Inflammatory macrophage (primary cell): Measurements from ENCODE around the gene LIN9.
"Not testable (repeated sequence)": the region's sequence is repeated elsewhere in the genome, so short reads cannot be mapped to it uniquely, and the experiment has no call there.

Experiments
- DNase-seq, 2 donors: peaks; one replicate each; pipeline ENCODE4 v3.0.0-alpha.2; 2020 to 2022

The LIN9 gene

DNA sequence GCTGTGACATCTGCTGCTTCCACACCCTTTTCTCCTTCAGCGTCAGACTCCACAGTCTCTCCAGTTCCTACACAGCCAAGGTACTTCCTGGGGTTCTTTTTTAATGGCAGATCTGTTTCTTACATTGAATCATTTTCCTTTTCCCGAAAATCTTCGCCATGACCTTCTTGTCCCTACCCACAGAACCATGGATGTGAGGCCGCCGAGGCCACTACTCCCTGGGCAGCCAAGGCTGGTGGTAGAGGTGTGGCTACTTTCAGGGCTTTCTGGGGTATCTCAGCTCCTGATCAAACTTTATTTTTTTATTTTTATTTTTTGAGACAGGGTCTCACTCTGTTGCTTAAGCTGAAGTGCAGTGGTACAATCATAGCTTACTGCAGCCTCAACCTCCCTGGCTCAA lies 9.5 kb upstream of the LIN9 start:
- DNase-seq, result no peak

DNA sequence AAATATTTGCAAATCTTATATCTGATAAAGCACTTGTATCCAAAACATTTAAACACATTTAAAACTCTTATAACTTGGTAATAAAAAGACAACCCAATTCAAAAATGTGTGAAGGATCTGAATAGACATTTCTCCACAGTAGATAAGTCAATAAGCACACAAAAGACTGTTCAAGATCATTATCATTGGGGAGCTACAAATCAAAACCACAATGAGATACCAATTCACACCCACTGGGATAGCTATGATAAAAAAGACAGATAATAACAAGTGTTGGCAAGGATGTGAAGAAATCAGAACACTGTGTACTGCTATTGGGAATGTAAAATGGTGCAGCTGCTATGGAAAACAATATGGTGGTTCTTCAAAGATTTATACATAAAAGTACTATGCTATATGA lies 5.1 kb upstream of the LIN9 start:
- no peak for DNase-seq

DNA sequence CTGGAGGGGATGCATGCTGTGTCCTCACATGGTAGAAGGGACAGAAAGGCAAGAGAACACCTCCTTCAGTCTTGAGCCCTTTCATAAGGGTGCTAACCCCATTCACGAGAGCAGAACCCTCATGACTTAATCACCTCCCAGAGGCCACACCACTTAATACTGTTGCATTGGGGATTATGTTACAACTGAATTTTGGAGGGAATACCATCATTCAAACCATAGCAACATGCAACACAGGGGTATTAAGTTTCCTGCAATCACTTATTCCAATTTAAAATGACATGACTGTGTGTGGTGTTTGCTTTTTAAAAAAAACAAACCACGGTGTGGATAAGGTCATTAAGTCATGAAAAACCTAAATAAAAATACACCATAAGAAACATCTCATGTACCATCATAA lies 3.1 kb upstream of the LIN9 start:
- no peak for DNase-seq

DNA sequence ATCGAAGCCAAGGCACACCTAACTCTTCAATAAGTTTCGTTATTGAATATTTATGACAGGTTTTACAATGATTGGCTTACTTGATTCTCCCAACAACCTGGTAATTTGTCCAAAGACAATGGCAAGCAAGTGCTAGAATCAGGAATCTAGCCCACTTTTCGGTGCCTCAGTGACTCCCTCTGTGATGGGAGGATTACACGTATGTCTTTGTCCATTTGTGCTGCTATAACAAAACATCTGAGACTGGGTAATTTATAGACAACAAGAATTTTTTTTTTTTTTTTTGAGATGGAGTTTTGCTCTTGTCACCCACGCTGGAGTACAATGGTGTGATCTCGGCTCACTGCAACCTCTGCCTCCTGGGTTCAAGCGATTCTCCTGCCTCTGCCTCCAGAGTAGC lies 2.4 kb upstream of the LIN9 start:
- DNase-seq, result no peak

DNA sequence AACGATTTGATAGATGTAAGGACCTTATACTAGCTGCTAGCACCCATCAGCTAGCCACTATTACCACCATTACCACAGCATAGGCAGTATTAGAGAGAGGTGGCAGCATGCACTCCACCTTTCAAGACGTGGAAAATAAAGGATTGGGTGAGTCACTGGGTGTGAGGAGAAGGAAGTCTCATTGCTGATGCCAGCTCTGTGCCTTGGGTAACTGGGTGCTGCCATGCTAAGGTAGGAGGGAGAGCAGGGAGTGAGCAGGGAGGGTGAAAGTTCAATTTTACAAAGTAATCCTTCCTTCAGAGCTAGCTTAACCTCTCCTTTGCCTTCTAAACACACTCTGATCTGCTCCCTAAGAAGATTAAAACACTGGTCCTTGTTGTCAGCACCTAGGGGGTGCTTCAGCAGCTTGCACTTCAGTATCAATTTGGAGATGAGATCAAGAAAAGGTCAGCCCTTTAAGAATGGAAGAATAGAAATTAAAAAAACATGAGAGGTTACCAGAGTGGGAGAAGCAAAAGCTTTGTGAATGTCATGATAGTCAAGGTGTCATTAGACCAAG lies 1.8 kb upstream of the LIN9 start:
- no peak for DNase-seq

DNA sequence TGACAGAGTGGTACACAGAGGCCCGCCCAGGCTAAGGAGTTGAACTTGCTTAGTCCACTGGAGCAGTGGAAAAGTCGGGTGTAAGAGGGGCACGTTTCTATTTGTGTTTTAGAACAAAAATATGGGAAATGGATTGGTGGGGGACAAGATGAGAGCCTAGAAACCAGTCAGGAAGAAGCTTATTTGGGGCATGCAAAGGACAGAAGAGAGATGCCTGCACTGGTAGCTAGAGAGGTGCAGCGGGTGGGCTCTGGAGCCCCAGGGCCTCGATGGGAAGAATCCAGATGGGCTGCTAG lies 1.2 kb upstream of the LIN9 start:
- DNase-seq, result no peak

DNA sequence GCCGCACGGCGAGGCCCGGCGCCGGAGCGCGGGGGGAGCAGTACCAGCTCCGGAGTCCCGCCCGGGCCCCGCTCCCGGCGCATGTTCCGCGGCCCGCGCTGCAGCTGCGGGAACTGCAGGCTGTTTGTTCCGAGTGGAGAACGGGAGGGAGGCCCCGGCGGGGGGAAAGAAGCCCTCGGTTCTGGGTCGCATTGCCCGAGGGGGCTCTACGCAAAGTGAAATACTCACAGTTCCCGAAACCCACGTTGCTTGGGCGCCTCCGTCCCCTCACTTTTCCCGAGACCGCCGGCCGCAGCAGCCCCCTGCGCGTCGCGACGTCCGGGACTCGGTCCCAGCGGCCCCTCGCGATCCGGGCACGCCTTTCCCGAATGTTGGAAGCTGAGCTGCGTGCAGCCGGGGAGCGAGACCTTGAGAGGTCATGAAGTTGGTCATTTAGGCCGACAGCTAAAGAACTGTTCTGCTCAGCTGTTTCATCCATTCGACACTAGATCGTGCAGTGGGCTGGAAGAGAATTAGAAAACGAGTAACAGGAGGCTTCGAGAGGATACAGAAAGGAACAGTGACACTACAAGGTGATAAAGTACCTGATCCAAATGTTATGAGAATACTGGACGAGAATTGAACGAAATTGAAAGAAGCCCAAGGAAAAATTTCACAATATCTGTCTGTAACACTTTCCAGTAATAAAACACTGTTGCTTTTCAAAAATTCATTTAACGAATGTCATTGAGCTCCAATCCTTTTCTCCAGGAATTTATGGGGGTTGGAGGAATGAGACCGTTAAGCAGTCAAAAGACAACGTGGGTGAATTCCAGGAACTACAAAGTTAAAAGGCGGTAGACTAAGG lies 657 bp upstream of the LIN9 start:
- DNase-seq, result no peak

DNA sequence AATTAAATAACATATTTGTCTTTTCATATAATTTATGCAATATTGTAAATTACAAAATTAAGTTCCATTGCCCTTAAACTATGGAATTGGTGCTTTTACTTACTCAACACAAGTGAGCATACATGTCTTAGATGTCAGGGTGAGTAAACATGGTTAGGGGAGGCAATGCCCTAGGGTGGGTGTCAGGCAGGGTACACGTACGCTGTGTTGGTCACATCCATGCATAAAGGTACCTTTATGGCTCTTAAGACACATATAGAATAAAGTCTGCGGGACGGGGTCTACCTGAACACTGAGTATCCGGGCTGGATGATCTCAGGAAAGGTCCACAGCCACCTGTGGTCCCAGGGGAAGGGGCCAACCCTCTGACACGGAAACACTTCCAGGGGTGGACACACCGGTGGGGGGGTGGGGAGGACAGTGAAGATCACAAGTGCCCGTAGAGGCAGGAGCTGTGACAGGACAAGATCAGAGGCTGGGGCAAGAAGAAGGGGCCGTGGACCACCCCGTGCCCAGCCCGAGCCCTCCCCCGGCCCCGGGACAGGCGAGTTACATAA lies 720 bp downstream of the LIN9 start:
- no peak for DNase-seq

DNA sequence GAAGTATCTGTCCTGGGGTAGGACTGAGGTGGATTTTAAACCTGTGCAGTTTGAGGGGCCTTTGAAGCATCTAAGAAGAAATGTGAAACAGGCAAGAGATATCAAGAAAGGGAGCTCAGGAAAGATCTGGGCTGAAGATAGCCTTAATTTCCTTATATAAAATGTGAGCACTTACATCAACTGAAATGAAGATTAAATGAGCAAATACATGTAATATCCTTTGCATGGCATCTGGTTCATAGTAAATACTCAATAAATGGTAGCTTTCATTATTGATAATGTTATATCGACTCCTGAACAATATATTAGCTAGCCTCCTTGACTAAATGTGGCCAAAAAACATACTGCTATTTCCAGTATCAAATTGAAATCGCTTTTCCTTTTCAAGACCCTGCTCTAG lies 2.5 kb downstream of the LIN9 start:
- DNase-seq, result no peak

DNA sequence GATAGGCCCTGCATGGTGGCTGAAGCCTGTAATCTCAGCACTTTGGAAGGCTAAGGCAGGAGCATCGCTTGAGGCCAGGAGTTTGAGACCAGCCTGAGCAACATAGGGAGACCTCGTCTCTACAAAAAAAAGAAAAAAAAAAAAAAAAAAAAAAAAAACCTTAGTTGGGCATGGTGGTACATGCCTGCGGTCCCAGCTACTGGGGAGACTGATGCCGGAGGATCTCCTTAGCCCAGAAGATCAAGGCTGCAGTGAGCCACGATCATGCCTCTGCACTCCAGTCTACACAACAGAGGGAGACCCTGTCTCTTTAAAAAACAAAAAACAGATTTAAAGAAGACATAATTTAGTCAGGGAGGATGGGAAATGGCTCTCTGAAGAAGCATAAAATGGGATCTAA lies 3.8 kb downstream of the LIN9 start:
- DNase-seq, result no peak

DNA sequence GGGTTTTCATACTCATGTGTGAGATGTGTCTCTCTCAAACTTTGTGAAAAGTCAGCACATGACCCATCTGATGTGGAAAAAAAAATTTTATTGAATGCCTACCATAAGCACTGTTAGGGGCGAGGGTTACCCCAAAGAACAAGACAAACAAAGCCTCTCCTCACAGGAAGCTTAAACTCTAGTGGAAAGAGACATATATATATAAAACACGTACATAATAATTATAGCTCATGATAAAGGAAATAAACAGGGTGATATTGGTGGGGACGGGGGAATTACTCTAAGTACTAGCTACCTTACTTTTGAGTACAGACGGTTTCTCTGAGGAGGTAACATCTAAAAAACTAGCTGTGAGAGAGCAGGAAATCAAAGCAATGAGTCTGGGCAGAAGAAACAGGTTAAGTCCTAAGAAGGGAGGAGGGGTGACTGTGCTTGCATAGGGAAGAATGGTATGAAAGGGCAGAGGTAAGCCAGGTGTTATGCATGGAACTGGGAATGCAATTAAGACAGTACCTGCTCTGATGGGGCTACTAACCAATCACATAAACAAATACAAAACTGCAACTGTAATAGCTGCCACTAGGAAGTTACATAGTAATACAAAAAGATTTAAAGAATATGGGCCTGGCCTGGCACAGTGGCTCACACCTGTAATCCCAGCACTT lies 4.5 kb downstream of the LIN9 start:
- DNase-seq, result no peak

DNA sequence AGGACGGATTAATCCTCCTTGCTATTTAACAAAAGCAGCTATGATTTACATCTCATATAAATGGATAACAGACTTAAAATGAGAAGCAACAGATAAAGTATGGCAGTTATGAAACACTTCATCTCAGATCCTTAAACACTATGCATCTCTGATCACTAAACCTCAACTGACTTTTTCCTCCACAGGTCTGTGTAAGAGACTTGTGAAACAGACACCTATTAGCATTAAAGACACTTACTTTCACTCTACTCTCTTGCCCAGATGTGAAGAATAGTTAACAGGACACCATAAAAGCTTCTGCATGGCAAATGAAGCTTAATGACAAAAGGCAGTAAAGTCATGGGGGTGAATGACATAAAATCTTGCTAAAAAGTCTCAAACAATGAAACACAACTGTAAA lies 6.2 kb downstream of the LIN9 start:
- DNase-seq, result no peak

DNA sequence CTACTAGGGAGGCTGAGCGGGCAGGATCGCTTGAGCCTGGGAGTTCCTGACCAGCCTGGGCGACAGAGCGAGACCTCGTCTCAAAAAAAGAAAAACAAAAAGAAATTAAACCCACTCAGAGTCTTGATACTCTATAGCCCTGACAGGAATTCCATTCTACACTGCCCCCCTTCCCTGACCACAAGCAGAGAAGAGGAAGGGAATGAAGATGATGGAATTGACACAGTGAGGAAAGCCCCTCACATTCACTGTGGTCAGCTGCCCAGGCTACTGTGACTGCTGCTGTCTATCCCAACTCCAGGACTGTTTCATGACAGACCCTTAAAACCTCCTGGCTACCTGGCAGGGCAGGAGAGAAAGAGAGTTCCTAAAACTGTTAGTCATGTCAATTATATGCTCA lies 12.1 kb downstream of the LIN9 start:
- DNase-seq, result no peak

DNA sequence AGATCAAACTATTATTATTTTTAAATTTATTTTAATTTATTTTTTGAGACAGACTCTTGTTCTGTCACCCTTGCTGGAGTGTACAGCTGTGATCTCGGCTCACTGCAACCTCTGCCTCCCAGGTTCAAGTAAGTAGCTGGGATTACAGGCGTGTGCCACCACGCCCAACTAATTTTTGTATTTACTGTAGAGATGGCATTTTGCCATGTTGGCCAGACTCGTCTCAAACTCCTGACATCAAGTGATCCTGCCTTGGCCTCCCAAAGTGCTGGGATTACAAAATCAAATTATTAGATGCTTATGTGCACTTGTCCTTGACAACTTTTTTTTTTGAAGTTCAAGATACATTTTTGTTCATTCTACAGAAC lies 15.4 kb downstream of the LIN9 start:
- DNase-seq, result no peak

DNA sequence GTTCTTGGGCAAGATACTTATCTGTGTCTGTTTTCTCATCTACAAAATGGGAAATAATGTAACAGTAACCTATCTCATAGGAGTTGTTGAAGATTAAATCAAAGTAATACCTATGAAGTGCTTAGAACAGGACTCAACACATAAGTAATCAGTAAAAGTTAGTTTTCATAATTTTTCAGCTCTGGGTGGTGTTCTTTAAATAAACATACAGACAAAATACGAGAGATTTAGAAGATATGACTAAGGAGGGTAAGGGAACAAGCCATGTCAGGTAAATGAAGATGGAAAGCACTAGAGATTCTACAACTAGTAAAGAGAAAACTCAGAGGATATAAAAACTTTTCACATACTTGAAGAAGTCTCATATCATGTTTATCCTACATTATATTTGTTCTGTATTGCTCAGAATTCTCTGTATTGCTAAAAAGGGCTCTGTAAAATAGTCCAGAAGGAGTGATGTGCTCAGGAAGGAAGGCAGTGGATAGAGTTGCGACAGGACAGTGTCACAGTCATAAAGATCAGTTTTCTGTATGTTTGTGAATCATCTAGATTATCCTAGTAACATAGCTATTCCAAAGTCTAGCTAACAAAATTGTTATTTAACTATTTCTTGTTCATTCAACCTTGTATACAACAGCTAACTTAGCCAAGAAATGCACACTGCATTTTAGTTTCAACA lies 16.0 kb downstream of the LIN9 start:
- DNase-seq, result no peak

DNA sequence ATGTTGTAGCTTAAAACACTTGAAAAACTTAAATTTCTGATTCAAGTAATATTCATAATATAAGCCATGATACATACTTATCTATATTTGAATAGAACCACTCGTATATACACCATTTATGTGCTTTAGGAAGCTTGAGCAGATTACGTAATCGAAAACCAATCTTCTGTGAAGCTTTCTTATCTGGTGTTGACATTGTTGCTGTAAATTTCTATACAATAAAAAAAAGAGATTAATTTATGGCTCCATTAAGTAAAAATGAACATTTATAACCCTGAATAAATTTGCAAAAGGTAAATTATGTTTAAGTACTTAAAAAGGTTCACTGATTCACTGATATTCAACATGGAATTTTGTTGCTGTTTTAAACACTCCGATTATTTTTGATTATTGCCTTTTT lies 21.4 kb downstream of the LIN9 start:
- DNase-seq, result no peak

DNA sequence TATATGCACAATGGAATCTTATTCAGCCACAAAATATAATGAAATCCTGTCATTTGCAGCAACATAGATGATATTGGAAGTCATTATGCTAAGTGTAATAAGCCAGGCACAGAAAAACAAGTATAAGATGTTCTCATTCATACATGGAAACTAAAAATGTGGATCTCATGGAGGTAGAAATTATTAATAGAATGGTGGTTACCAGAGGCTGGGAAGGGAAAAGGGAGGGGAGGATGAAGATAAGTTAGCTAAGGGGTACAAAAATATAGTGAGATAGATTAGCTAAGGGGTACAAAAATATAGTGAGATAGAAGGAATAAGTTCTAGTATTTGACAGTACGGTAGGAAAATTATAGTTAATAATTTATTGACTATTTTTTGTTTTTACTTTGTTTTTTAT lies 27.9 kb downstream of the LIN9 start:
- DNase-seq, result no peak

DNA sequence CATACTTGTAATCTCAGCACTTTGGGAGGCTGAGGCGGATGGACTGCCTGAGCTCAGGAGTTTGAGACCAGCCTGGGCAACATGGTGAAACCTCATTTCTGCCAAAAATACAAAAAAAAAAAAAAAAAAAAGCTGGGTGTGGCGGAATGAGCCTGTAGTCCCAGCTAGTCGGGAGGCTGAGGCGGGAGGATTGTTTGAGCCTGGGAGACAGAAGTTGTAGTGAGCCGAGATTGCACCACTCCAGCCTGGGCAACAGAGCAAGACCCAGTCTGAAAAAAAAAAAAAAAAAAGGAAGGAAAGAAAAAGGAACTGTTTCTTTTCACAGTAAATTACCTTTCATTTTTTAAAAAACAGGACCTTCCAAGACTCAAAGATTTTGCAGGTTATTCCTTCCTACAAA lies 29.5 kb downstream of the LIN9 start:
- DNase-seq, result no peak

DNA sequence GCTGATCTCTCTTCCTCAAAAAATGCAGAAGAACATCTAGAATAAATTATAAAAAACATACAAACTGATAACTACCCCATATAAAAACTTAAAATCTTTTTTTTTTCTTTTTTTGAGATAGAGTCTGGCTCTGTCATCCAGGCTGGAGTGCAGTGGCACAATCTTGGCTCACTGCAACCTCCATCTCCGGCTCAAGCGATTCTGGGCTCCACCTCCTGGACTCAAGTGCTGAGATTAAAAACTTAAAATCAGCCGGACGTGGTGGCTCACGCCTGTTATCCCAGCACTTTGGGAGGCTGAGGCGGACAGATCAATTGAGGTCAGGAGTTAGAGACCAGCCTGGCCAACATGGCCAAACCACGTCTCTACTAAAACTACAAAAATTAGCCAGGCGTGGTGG lies 31.1 kb downstream of the LIN9 start:
- DNase-seq, result no peak

DNA sequence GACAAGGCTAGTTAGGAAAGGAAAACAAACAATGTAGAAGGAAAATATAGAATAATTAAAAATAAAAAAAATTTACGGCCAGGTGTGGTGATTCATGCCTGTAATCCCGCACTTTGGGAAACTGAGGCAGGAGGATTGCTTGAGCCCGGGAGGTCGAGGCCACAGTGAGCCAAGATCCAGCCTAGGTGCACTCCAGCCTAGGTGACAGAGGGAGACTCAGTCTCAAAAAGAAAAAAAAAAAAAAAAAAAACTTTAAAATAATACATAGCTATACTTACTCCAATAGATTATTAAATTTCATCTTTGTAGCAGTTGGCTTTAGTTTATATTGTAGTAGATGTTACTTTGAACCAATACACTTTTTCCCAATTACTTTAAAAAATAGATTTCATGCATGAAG lies 32.0 kb downstream of the LIN9 start:
- no peak for DNase-seq

DNA sequence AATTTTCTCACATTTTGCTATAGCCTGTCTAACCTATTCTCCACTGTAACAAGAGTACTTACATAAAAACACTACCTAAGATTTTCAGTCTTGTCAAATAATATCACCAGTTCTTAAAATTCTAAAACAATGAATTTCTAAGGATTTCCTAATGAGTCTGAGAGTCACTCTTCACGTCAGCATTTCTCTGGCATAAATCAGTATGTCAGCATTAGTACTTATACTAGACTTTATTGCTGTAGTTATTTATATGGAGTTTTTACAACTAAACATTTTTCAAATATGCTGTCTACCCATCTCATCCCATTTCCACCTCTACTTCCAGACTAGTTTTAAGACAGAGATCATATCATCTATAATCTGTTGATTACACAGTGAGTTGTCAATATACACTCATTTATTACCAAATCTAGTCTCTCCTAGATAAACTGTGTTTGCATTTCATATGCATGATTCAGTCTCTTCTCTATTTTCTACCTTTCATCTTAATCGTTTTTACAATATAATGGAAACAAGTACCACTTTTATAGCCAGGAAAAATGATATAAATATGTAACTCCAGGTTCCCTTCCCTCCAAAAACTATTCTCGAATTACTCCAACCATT lies 32.8 kb downstream of the LIN9 start:
- DNase-seq, result no peak

DNA sequence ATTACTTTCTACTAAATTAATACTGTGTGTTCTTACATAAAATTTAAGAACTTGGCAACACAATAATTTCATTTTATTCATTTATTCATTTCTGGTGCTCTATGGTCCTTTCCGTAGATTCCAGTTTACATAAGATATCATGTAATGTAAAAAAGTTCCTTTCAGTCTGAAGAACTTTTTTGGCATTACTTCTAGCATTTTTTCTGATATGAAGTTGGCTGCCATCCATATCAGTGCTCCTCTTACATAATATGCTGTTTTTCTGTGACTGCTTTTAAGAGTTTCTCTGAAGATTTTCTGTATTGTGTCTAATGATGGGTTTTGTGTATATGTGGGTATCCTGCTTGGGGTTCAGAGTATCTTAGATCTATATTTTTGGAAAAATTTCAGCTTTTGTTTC lies 34.8 kb downstream of the LIN9 start:
- DNase-seq, result no peak

DNA sequence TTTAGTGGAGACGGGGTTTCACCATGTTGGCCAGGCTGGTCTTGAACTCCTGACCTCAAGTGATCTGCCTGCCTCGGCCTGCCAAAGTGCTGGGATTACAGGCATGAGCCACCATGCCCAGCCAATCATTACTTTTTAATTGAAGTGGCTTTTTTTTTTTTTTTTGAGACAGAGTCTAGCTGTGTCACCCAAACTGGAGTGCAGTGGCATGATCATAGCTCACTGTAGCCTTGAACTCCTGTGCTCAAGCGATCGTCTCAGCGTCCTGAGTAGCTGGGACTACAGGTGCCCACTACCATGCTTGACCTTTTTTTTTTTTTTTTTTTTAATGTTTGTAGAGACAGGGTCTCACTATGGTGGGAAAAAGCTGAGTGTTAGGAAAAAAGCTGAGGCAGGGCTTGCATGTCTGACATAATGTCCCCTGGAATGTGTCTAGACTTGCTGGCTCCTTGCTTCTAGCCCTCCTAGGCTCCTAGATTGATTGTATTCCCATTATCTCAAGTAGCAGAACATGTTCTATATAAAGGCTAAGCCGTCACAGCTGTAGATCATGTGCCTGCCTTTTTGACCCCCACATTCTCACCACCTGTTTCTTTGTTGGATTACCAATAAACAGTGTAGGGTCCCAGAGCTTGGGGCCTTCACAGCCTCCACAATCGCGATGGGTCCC lies 36.6 kb downstream of the LIN9 start:
- not testable (repeated sequence) for DNase-seq
